AG04449 (cell line): ENCODE data around the gene ST14.

ENCODE experiments used
- CTCF ChIA-PET: fragments of 350-600 bp; formaldehyde crosslinking; extraction: SDS; loops from one replicate; lab custom pipeline; 2021; ENCODE audit warnings: antibody characterized with exemption; lab: Yijun Ruan, JAX
- POLR2A ChIA-PET: fragments of 400-600, 350-600 bp; formaldehyde crosslinking; extraction: SDS; loops from one replicate; lab custom pipeline; 2020; ENCODE audit warnings: antibody characterized with exemption, inconsistent platforms; lab: Yijun Ruan, JAX
- DNase-seq: peaks from one replicate; pipeline ENCODE4 v3.0.0-alpha.2; 2010; ENCODE audit warnings: low read depth, low spot score
- H3K4me3 ChIP-seq: 2 replicates; pipeline ENCODE4 v1.5.1; 2011; ENCODE audit warnings: low read depth, mild to moderate bottlenecking, control low read depth, low read length
- TF ChIP-seq, protein P1 (sequence below): IDR thresholded peaks from one replicate; pipeline ENCODE4 v1.5.1; 2011; ENCODE audit warnings: mild to moderate bottlenecking, moderate library complexity, low read length, control low read depth, inconsistent platforms; ENCODE audit not compliant: insufficient read depth; ENCODE audit errors: missing control alignments

ST14 gene

DNA sequence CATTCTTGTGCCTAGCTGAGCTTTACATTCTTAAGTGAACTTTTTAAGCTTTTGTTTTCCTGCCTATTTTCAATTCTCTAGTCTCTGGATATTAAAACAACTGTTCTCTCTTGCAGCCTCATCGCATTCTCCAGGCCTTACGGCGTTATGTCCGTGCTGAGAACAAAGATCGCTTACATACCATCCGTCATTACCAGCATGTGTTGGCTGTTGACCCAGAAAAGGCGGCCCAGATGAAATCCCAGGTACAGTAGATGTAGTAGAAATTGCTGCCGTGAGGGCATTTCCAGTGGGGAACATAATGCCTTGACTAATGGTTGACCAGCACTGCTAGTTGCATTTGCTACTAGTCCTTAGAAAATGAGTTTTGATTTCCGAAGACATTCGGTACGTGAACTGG is 29.7 kb upstream of the ST14 start:
- H3K4me3 ChIP-seq: no peak overlapping the region
- DNase-seq: no peak
- ChIA-PET CTCF (interaction anchor here (0.6 to 17.9 kb wide), 15 partner anchors 11 to 363 kb away, joined by 3 to 489 read pairs (median 3); no protein-coding TSS in a partner anchor), POLR2A (no interaction called here)
- TF ChIP-seq, protein P1, sequence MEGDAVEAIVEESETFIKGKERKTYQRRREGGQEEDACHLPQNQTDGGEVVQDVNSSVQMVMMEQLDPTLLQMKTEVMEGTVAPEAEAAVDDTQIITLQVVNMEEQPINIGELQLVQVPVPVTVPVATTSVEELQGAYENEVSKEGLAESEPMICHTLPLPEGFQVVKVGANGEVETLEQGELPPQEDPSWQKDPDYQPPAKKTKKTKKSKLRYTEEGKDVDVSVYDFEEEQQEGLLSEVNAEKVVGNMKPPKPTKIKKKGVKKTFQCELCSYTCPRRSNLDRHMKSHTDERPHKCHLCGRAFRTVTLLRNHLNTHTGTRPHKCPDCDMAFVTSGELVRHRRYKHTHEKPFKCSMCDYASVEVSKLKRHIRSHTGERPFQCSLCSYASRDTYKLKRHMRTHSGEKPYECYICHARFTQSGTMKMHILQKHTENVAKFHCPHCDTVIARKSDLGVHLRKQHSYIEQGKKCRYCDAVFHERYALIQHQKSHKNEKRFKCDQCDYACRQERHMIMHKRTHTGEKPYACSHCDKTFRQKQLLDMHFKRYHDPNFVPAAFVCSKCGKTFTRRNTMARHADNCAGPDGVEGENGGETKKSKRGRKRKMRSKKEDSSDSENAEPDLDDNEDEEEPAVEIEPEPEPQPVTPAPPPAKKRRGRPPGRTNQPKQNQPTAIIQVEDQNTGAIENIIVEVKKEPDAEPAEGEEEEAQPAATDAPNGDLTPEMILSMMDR: no peak

DNA sequence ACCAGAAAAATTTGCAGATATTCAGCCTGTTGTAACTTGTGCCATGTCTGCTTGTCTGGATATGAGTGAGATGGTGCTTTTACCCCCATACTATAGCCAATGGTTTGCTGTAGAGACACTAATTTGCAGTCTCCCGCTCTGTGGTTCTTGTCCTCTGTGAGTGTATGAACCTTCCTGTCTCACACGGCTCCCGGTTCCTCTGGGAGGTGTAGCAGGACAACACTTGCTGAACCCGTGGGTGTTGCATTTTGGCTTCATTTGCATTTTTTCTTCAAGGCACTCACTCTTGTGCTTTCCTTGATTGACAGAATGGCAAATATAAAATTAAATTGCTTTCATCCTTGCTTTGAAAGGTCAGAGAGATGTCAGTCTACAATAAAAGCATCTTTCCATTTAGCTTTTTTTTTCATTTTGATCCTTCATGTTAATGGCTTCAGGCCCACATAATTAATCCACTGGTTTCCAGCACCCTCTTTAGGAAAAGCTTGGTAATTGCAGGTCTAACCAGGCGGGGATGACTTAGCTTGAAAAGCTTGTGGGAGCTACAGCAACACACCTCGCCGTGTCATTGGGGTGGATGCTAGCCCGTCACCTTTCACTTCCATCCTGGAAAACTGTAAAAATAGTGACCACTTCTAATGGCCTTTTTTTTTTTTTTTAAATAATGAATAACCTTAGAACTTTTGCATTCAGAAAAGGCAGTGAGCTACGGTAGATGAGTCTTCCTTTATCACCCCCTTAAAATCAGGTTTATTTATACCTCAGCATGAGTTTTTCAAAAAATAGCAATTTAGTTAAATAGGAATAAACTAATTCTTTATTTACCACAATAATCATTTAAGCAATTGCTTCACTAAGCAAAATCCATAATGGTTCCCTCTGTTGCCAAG is 27.4 kb upstream of the ST14 start:
- CTCF ChIA-PET: interaction anchor here (0.6 to 17.9 kb wide), 58 partner anchors 9 to 757 kb away, joined by 3 to 489 read pairs (median 5); no protein-coding TSS in a partner anchor
- TF ChIP-seq, protein P1: peak; percentile 72
- POLR2A ChIA-PET: interaction anchor here (0.8 to 1.0 kb wide), 2 partner anchors 131 to 209 kb away, joined by 3 to 5 read pairs; no protein-coding TSS in a partner anchor
- DNase-seq: no peak
- no peak overlapping the region for H3K4me3 ChIP-seq

DNA sequence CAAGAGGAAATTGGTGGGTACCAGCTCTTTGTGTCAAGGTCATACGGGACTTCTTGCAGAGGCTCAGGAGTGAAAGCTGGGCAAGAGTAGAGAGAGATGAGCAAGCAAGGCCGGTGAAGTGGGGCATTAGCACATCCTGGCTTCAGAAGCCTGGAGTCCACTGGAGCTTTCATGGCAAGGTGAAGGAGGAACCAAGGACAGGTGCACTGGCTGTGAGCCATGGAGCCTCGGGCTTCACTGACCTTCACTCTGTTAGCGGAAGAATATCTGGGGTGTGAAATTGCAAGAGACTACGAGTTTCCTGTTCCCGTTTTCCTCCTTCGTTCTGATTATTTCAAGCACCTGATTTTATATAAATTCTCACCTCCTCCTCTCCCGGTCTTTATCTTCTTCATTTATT is 25.9 kb upstream of the ST14 start:
- POLR2A ChIA-PET: no interaction called here
- CTCF ChIA-PET: interaction anchor here (0.9 to 17.9 kb wide), 7 partner anchors 10 to 264 kb away, joined by 3 to 489 read pairs (median 5); no protein-coding TSS in a partner anchor
- TF ChIP-seq, protein P1: no peak
- DNase-seq: no peak
- no peak overlapping the region for H3K4me3 ChIP-seq

- ChIA-PET POLR2A (no interaction called here), CTCF (interaction anchor here (17.9 kb wide), 1 partner anchor 211 kb away, joined by 489 read pairs; no protein-coding TSS in a partner anchor)
- TF ChIP-seq, protein P1: no peak
- no peak overlapping the region for H3K4me3 ChIP-seq
- DNase-seq: no peak
These were observed 23.5 kb upstream of the ST14 start for GRCh38 chr11:130136107-130136506.

- DNase-seq: no peak
- H3K4me3 ChIP-seq: no peak overlapping the region
- CTCF ChIA-PET: interaction anchor here (1.0 to 17.9 kb wide), 2 partner anchors 213 to 256 kb away, joined by 4 to 489 read pairs; no protein-coding TSS in a partner anchor
- POLR2A ChIA-PET: no interaction called here
- TF ChIP-seq, protein P1: no peak
These were observed 21.6 kb upstream of the ST14 start for GRCh38 chr11:130137999-130138398.

GRCh38 chr11:130139401-130139800 is 20.2 kb upstream of the ST14 start:
- no peak overlapping the region for H3K4me3 ChIP-seq
- TF ChIP-seq, protein P1: no peak
- CTCF ChIA-PET: interaction anchor here (0.9 to 1.5 kb wide), 3 partner anchors 214 to 258 kb away, joined by 3 to 4 read pairs (median 4); no protein-coding TSS in a partner anchor
- no peak for DNase-seq
- POLR2A ChIA-PET: no interaction called here
